Stimulated activated naive CD8-positive, alpha-beta T cell treated with anti-CD3 and anti-CD28 coated beads, Interleukin-15, amount 100 ng/mL, for 72 hours (primary cell): ENCODE data around the gene FSD2.
"Not testable (repeated sequence)": the region's sequence is repeated elsewhere in the genome, so short reads cannot be mapped to it uniquely, and the experiment has no call there.

Experiments used
- ATAC-seq: fragments of 150-1000 bp; cut with Tn5 transposase; 2 replicates; pipeline ENCODE4 v1.10.0; 2021; ENCODE audit warnings: mild to moderate bottlenecking, moderate library complexity
- DNase-seq, 2 donors: peaks; one replicate each; pipeline ENCODE4 v3.0.0; 2021 to 2022
- H3K27ac Mint-ChIP-seq, 2 donors: one replicate each; pipeline ENCODE4 v1.8.0; 2022; ENCODE audit warnings: mild to moderate bottlenecking in 2 of 2, mixed read lengths in 2 of 2, moderate library complexity in 2 of 2
- H3K27me3 Mint-ChIP-seq: one replicate; pipeline ENCODE4 v1.8.0; 2022; ENCODE audit warnings: mixed read lengths
- H3K4me1 Mint-ChIP-seq: one replicate; pipeline ENCODE4 v1.8.0; 2022; ENCODE audit warnings: mild to moderate bottlenecking, mixed read lengths
- H3K4me3 Mint-ChIP-seq, 2 donors: one replicate each; pipeline ENCODE4 v1.8.0; 2022; ENCODE audit warnings: mild to moderate bottlenecking in 2 of 2, mixed read lengths in 2 of 2, moderate library complexity in 1 of 2
- H3K9me3 Mint-ChIP-seq, 2 donors: one replicate each; pipeline ENCODE4 v1.8.0; 2022; ENCODE audit warnings: mixed read lengths in 2 of 2

Gene FSD2

DNA sequence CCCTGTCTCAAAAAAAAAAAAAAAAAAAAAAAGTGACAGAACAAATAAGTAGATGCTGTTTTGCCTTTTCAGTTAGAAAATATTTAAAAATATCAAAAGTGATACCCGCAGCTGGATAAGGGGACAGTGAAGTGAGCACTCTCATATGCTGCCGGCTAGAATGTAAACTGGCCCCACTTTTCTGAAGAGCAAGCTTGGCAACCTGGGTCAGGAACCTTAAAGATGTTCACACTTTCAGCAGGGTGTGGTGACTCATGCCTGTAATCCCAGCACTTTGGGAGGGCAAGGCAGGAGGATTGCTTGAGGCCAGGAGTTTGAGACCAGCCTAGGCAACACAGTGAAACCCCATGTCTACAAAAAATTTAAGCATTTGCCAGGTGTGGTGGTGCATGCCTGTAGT, 17.4 kb downstream of the FSD2 start:
- ATAC-seq (no peak), DNase-seq (no peak)
- Mint-ChIP-seq H3K9me3 (peaks cover 0 to under 1% of the 10 kb centered on the region in 2 donors), H3K27ac (no peak overlapping the region), H3K27me3 (peaks cover 8% of the 10 kb centered on the region), H3K4me3 (no peak overlapping the region), H3K4me1 (no peaks in the 10 kb centered on the region)

DNA sequence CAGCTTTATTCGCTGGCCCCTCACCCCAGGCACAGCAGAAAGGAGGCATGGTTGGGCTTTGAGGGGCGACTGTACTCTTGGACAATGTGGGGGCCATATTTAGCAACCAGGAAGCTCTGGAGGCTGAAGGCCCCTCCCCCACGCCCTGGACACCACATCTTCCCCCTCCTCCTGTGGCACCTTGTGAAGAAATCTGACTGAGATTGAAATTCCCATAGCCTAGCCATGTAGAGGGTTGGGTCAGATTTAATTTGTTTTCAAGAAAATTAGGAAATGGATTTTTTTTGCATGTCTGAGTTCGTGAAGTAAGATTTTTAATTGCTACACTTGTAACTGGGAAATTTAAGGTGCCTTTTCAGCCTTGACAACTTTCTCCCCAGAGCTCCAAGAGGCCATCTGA, 24.5 kb downstream of the FSD2 start:
- DNase-seq (no peak), ATAC-seq (no peak)

DNA sequence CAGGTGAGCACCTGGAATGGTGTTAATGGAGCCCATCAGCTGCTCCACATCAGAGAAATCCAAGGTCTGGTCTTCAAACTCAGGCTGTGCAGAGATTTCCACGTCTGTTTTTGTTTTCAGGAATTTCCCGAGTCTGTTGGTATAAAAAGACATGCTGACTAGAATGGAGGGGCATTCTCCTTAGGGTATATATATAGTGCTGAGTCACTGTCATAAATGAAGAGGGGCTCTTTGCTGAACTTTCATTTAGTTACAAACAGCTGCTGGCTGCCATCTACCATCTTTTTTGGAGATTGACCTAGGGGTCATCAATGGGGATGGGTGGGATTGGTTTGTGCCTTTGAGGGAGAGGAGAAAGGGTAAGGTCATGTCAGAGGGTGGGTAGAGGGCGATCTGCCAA, 27.1 kb downstream of the FSD2 start:
- DNase-seq (no peak), ATAC-seq (no peak)
- no peak overlapping the region for H3K4me3 Mint-ChIP-seq
- no peaks in the 10 kb centered on the region for H3K9me3 Mint-ChIP-seq
- H3K4me1 Mint-ChIP-seq, result no peaks in the 10 kb centered on the region
- no peak overlapping the region for H3K27ac Mint-ChIP-seq
- H3K27me3 Mint-ChIP-seq, result peaks cover 10% of the 10 kb centered on the region

More for the DNA sequence above, 24.5 kb downstream of the FSD2 start:
- H3K9me3 Mint-ChIP-seq, result no peaks in the 10 kb centered on the region
- no peak overlapping the region for H3K27ac Mint-ChIP-seq
- no peaks in the 10 kb centered on the region for H3K4me1 Mint-ChIP-seq
- peaks cover 16% of the 10 kb centered on the region for H3K27me3 Mint-ChIP-seq
- H3K4me3 Mint-ChIP-seq, result no peak overlapping the region

GRCh38 chr15:82774496-82774895, 31.4 kb downstream of the FSD2 start:
- peaks cover 9% of the 10 kb centered on the region for H3K27me3 Mint-ChIP-seq
- H3K4me1 Mint-ChIP-seq, result no peaks in the 10 kb centered on the region
- H3K9me3 Mint-ChIP-seq, result no peaks in the 10 kb centered on the region
- no peak for ATAC-seq
- H3K4me3 Mint-ChIP-seq, result no peak overlapping the region
- no peak for DNase-seq
- H3K27ac Mint-ChIP-seq, result no peak overlapping the region

GRCh38 chr15:82771789-82772607, 33.9 kb downstream of the FSD2 start:
- ATAC-seq, result no peak
- no peak for DNase-seq
- Mint-ChIP-seq H3K9me3 (no peaks in the 10 kb centered on the region), H3K4me3 (no peak overlapping the region), H3K4me1 (no peaks in the 10 kb centered on the region), H3K27ac (no peak overlapping the region), H3K27me3 (peaks cover 9% of the 10 kb centered on the region)

GRCh38 chr15:82768414-82769054, 37.3 kb downstream of the FSD2 start:
- Mint-ChIP-seq H3K4me3 (no peak overlapping the region), H3K4me1 (peaks cover 6% of the 10 kb centered on the region), H3K9me3 (no peaks in the 10 kb centered on the region), H3K27ac (no peak overlapping the region), H3K27me3 (peaks cover 9% of the 10 kb centered on the region)
- DNase-seq (no peak), ATAC-seq (no peak)

DNA sequence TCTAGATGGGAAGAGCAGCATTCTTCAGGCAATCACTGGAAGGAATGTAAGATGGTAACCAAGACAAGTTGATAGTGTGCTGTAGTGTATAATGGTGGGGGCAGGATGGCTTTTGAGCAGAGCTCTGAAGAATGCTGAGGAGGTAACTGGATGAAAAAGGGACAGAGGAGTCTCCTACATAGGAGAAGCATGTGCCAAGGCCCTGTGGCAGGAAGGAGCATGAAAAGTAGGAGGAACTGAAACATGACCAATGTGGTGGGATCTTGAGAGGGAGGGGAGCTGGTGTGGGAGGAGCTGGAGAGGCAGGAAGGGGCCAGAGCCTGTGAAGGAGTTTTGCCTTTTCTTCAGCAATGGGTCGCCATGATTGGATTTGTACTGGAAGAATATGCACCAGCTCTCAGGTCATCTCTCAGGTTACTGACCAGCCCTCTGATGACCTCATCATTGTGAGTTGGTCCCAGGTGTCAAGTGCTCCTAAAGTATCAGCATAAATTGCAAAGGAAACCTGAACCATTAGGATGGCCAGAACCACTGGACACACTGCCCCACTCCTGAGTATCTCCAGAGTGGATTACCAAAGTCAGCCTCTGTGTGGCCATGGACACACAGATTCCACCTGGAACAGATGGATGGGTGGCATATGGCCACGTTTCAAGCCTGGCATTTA, 38.6 kb downstream of the FSD2 start:
- no peak overlapping the region for H3K27ac Mint-ChIP-seq
- peaks cover 10% of the 10 kb centered on the region for H3K4me1 Mint-ChIP-seq

GRCh38 chr15:82766201-82766600, 39.7 kb downstream of the FSD2 start:
- DNase-seq, H3K4me3 Mint-ChIP-seq, H3K4me1 Mint-ChIP-seq, H3K27me3 Mint-ChIP-seq, H3K9me3 Mint-ChIP-seq, ATAC-seq, H3K27ac Mint-ChIP-seq: not testable (repeated sequence)

More for the DNA sequence above, 38.6 kb downstream of the FSD2 start:
- Mint-ChIP-seq H3K27me3 (no peaks in the 10 kb centered on the region), H3K4me3 (no peak overlapping the region), H3K9me3 (no peaks in the 10 kb centered on the region)
- DNase-seq (no peak), ATAC-seq (no peak)

- Mint-ChIP-seq H3K9me3 (no peaks in the 10 kb centered on the region), H3K4me3 (no peak overlapping the region), H3K4me1 (peaks cover 10% of the 10 kb centered on the region), H3K27ac (peak overlapping the region in 1 of 2 donors; percentile 68), H3K27me3 (no peaks in the 10 kb centered on the region)
- no peak for DNase-seq
- ATAC-seq, result no peak
Measured at GRCh38 chr15:82764740-82765139, 41.1 kb downstream of the FSD2 start.

GRCh38 chr15:82764117-82764490, 41.8 kb downstream of the FSD2 start:
- DNase-seq (no peak), ATAC-seq (no peak)
- Mint-ChIP-seq H3K27ac (peak overlapping the region in 1 of 2 donors; percentile 29), H3K4me3 (no peak overlapping the region), H3K27me3 (no peaks in the 10 kb centered on the region), H3K4me1 (peaks cover 10% of the 10 kb centered on the region), H3K9me3 (no peaks in the 10 kb centered on the region)

- no peaks in the 10 kb centered on the region for H3K9me3 Mint-ChIP-seq
- no peak overlapping the region for H3K4me3 Mint-ChIP-seq
- H3K27me3 Mint-ChIP-seq, result no peaks in the 10 kb centered on the region
- H3K27ac Mint-ChIP-seq, result peak overlapping the region in 1 of 2 donors; percentile 29
- ATAC-seq (peak; percentile 42), DNase-seq (no peak)
- H3K4me1 Mint-ChIP-seq, result peaks cover 10% of the 10 kb centered on the region
Measured at GRCh38 chr15:82763361-82764116, 42.3 kb downstream of the FSD2 start.

DNA sequence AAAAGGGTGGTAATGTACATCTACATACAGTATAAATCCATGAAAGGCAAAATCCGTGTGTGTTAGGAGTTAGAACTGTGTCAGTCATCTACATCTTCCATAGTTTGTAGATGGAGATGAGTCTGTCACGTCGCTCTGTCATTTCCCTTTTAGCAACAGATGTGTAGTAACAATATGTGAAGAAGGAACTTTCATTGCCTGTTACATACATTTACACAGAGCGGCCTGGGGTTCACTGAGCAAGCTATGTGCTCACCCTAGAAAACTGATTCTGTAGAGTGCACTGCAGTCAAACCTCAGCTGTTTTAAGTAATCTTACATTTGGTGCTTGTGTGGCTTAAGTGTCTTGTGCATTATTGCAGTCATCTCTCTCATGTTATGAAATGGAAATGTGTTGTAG, 54.6 kb downstream of the FSD2 start:
- Mint-ChIP-seq H3K9me3 (no peaks in the 10 kb centered on the region), H3K4me3 (peak overlapping the region; percentile 97), H3K27ac (peak overlapping the region; percentile 96 to 97), H3K4me1 (peaks cover 60% of the 10 kb centered on the region), H3K27me3 (no peaks in the 10 kb centered on the region)
- ATAC-seq (no peak), DNase-seq (no peak)

DNA sequence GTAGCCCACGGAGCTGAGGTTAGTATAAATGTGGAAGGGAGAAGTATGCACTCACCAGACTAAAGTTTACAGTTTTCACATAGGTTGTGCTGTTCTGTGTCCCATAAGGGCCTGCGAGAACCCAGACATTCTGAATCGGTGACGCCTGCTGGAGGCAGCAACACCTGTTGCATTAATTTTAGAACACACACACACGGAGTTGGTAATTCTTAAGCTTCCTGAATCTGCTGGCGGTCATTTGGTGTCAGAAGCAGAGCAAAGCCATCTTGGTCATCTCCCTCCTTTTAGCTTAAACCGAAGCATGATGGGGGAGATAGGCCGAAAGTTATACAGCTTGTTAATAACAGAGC, 55.1 kb downstream of the FSD2 start:
- peaks cover 55% of the 10 kb centered on the region for H3K4me1 Mint-ChIP-seq
- no peaks in the 10 kb centered on the region for H3K27me3 Mint-ChIP-seq
- H3K9me3 Mint-ChIP-seq, result no peaks in the 10 kb centered on the region
- ATAC-seq (peak; percentile 56), DNase-seq (no peak)
- H3K4me3 Mint-ChIP-seq, result peak overlapping the region; percentile 97
- peak overlapping the region; percentile 96 to 97 for H3K27ac Mint-ChIP-seq

DNA sequence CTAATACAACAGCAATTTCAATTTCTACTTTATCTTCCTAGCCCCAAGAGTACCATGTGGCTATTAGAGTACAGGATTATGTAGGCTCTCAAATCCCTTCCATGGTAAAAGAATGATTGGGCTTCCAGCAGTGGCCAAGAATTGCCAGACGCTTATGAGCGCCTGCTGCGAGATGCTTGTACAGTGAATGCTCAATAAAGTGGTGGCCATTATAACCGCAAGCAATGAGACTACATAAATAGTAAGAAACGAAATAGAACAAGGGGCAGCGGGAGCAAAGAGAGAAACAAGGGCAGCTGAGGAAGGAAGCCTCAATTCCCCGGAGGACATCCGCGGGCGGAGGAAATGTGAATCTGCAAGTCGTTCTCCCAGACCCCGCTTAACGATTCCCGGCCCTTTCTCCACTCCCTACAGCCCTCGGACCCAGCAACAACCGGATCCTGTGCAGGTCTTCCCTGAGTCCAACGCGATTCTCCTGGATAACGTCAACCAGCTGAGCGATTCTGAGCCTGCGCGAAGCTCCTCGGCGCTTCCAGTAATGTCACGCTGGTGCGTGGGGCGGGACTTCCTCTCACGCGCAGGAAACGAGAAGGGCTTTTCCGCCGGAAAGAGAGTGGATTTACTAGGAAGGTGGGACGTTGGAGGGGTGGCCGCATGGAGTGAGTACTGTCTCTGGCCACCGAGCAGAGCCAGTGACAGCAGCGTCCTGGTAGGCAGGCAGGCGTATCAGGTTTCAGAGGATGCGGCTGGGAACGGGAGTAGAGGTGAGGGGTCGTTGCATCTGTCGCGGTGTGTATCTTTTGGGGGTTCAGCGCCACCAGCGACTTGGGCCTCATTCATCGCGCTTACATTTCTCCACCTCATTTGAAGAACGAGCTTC, 55.7 kb downstream of the FSD2 start:
- Mint-ChIP-seq H3K27ac (peak overlapping the region; percentile 96 to 97), H3K4me3 (peak overlapping the region; percentile 97), H3K27me3 (no peaks in the 10 kb centered on the region), H3K9me3 (no peaks in the 10 kb centered on the region), H3K4me1 (peaks cover 51% of the 10 kb centered on the region)
- ATAC-seq, result peak; percentile 96
- peak; percentile 67 to 80 for DNase-seq

GRCh38 chr15:82748315-82748714, 57.6 kb downstream of the FSD2 start:
- Mint-ChIP-seq H3K9me3 (no peaks in the 10 kb centered on the region), H3K27me3 (no peaks in the 10 kb centered on the region), H3K4me3 (no peak overlapping the region), H3K27ac (no peak overlapping the region), H3K4me1 (peaks cover 36% of the 10 kb centered on the region)
- no peak for DNase-seq
- no peak for ATAC-seq
